Measurements from ENCODE around the gene PDAP1.
"Not testable (repeated sequence)": the region's sequence is repeated elsewhere in the genome, so short reads cannot be mapped to it uniquely, and the experiment has no call there.

PDAP1 gene

GRCh38 chr7:99395616-99396327, 12.6 kb downstream of the PDAP1 start:
- no peak for DNase-seq (ENCODE audit: low read depth)

GRCh38 chr7:99394188-99394502, 14.3 kb downstream of the PDAP1 start:
- no peak for DNase-seq (ENCODE audit: low read depth)

- no peak for DNase-seq (ENCODE audit: low read depth)
Observed at GRCh38 chr7:99393355-99394187, 14.8 kb downstream of the PDAP1 start.

DNA sequence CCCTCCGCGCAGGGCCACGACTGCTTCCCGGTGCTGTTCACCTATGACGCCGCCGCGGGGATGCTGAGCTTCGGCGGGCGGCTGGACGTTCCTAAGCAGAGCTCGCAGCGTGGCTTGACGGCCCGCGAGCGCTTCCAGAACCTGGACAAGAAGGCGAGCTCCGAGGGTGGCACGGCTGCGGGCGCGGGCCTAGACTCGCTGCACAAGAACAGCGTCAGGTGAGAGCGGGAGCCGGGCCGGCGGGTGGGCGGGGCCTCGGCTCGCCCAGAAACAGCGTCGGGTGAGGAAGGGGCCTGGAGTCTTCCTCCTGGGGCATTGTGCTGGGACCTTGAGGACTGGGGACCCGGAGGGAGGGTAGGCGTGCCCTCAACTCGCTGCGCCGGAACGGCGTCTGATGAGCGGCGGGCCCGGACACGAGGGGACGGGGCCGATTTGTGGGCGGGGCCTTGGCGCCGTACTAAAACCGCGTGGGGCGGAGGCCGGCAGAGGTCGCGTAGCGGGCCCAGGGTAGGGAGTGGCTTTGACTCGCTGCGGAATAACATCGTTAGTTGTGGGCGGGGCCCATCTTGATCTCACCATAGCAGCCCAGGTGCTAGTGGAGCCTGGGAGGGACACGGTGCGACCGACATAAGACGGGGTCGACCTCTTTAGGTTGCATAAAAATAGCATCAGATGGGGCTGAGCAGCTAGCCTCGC, 15.6 kb downstream of the PDAP1 start:
- DNase-seq (ENCODE audit: low read depth) = peak; percentile 67

DNA sequence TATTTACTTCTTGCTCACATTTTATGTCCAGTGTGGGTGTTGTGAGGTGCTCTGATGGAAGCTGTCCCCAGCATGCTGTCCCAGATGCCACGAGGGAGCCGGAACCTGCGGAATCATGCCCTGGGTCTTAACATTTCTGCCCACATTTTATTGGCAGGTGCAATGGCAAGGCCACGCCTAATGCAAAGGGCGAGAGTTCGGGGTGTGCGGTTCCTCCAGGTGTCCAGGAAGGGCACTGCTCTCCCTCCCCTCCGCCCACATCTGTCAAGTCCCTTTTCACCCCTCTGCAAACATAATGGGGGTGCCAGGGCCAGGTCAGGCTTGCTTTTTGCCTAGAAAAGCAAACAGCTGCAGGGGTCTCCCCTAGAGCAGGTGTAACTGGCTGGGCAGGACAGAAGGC, 16.4 kb downstream of the PDAP1 start:
- DNase-seq (ENCODE audit: low read depth) = no peak

GRCh38 chr7:99390941-99391602, 17.3 kb downstream of the PDAP1 start:
- DNase-seq (ENCODE audit: low read depth) = no peak

GRCh38 chr7:99389772-99390171, 18.6 kb downstream of the PDAP1 start:
- no peak for DNase-seq (ENCODE audit: low read depth)

DNA sequence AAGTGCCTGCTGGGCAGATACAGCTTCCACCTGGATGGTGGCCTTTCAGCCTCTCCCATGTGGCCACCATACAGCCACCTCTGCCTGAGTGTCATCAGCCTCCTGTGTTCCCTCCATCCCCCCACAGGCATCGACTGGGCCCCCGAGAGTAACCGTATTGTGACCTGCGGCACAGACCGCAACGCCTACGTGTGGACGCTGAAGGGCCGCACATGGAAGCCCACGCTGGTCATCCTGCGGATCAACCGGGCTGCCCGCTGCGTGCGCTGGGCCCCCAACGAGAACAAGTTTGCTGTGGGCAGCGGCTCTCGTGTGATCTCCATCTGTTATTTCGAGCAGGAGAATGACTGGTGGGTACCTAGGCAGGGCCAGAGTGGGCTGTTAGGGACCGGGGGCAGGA, 20.5 kb downstream of the PDAP1 start:
- no peak for DNase-seq (ENCODE audit: low read depth)

GRCh38 chr7:99387239-99387635, 21.2 kb downstream of the PDAP1 start:
- DNase-seq (ENCODE audit: low read depth) = not testable (repeated sequence)

- DNase-seq (ENCODE audit: low read depth) = no peak
Observed at GRCh38 chr7:99386584-99387238, 21.7 kb downstream of the PDAP1 start.

DNA sequence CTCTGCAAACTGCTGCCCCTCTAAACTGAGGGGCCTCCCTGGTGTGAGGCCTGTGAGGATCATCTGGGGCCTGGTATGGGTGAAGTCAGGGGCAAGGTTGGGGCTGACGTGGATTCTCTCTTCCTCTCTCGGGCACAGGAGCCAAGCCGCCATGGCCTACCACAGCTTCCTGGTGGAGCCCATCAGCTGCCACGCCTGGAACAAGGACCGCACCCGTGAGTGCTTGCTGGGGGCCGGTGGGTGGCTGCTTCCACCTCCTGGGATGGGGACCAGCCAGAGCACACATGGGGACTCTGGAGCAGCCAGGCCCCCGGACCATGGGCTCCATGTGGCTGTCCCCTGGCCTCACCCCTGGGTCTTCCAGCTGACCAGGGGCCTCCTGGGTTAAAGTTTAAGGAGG, 22.8 kb downstream of the PDAP1 start:
- no peak for DNase-seq (ENCODE audit: low read depth)

GRCh38 chr7:99384523-99384922, 23.9 kb downstream of the PDAP1 start:
- no peak for DNase-seq (ENCODE audit: low read depth)

- DNase-seq (ENCODE audit: low read depth) = no peak
Observed at GRCh38 chr7:99383791-99384370, 24.5 kb downstream of the PDAP1 start.

DNA sequence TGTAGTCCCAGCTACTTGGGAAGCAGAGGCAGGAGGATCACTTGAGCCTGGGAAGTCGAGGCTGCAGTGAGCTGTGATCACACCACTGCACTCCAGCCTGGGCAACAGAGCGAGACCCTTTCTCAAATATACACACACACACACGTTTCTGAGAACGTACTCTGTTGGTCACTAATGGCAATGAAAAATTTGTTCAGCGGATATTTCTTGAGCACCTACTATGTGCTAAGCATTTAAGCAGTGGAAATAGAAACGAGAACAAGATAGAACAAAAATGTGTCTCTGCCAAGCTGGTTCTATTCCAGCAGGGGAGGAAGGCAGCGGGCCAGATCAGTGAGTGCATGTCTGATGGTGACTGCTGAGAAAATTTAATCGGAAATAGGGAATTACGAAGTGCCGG, 25.2 kb downstream of the PDAP1 start:
- no peak for DNase-seq (ENCODE audit: low read depth)

GRCh38 chr7:99381664-99382075, 26.7 kb downstream of the PDAP1 start:
- no peak for DNase-seq (ENCODE audit: low read depth)

- peak; percentile 82 for DNase-seq (ENCODE audit: low read depth)
Observed at GRCh38 chr7:99380823-99381663, 27.4 kb downstream of the PDAP1 start.

- DNase-seq (ENCODE audit: low read depth) = no peak
Observed at GRCh38 chr7:99380032-99380822, 28.2 kb downstream of the PDAP1 start.

- not testable (repeated sequence) for DNase-seq (ENCODE audit: low read depth)
Observed at GRCh38 chr7:99379693-99380031, 28.7 kb downstream of the PDAP1 start.

- DNase-seq (ENCODE audit: low read depth) = no peak
Observed at GRCh38 chr7:99379043-99379577, 29.3 kb downstream of the PDAP1 start.
